Fibroblast of lung (primary cell): ENCODE results near the gene DDRGK1. TPM values are rescaled to one million over a fixed set of nuclear protein-coding genes. Genes with fewer than 3 reads are reported as not detected.
"Not testable (repeated sequence)": the region's sequence is repeated elsewhere in the genome, so short reads cannot be mapped to it uniquely, and the experiment has no call there.

Experiments
- DNase-seq, 2 donors: peaks; one replicate each; pipeline versions ENCODE4 v3.0.0 to v3.0.0-alpha.2; 2010; ENCODE audit warnings: low read depth in 2 of 2
- H2AFZ ChIP-seq: 2 replicates; pipeline ENCODE4 v1.5.1; 2012; ENCODE audit warnings: low read length, control low read depth, inconsistent platforms
- H3K27ac ChIP-seq: 2 replicates; pipeline ENCODE4 v1.5.1; 2011; ENCODE audit warnings: low read length, control low read depth; ENCODE audit not compliant: insufficient read depth
- H3K27me3 ChIP-seq: 2 replicates; pipeline ENCODE4 v1.5.1; 2011; ENCODE audit warnings: mild to moderate bottlenecking, low read length; ENCODE audit not compliant: control insufficient read depth, insufficient read depth
- H3K36me3 ChIP-seq: 2 replicates; pipeline ENCODE4 v1.5.1; 2011; ENCODE audit warnings: low read length; ENCODE audit not compliant: control insufficient read depth, insufficient read depth
- H3K4me1 ChIP-seq: 2 replicates; pipeline ENCODE4 v1.5.1; 2011; ENCODE audit warnings: low read length; ENCODE audit not compliant: control insufficient read depth, insufficient read depth; ENCODE audit errors: extremely low read depth
- H3K4me2 ChIP-seq: 2 replicates; pipeline ENCODE4 v1.5.1; 2011; ENCODE audit warnings: low read length, control low read depth; ENCODE audit not compliant: insufficient read depth; ENCODE audit errors: extremely low read depth
- H3K4me3 ChIP-seq, 4 experiments: fragments of 200-600 bp in 1 of 4; sonication (generic) in 1 of 4; replicated peaks in 1 of 4; 2 replicates each; pipeline ENCODE4 v1.5.1; 2011 to 2016; ENCODE audit warnings: low read length in 4 of 4, low read depth in 3 of 4, mild to moderate bottlenecking in 3 of 4, control low read depth in 2 of 4, inconsistent platforms in 1 of 4, mixed read lengths in 1 of 4; ENCODE audit not compliant: insufficient read depth in 1 of 4; ENCODE audit errors: control extremely low read depth in 1 of 4
- H3K79me2 ChIP-seq: 2 replicates; pipeline ENCODE4 v1.5.1; 2012; ENCODE audit warnings: mild to moderate bottlenecking, low read length, inconsistent platforms; ENCODE audit not compliant: control insufficient read depth, insufficient read depth
- H3K9ac ChIP-seq: 2 replicates; pipeline ENCODE4 v1.5.1; 2011; ENCODE audit warnings: mild to moderate bottlenecking, low read length, control low read depth; ENCODE audit not compliant: insufficient read depth
- H3K9me3 ChIP-seq: 2 replicates; pipeline ENCODE4 v1.5.1; 2012; ENCODE audit warnings: low read depth, low read length; ENCODE audit not compliant: control insufficient read depth, insufficient read depth
- H4K20me1 ChIP-seq: 2 replicates; pipeline ENCODE4 v1.5.1; 2011; ENCODE audit warnings: low read length; ENCODE audit not compliant: control insufficient read depth, insufficient read depth; ENCODE audit errors: extremely low read depth
- EZH2 ChIP-seq: IDR thresholded peaks from 2 replicates; pipeline ENCODE4 v1.5.1; 2012; ENCODE audit warnings: low read length, control low read depth, mild to moderate bottlenecking; ENCODE audit errors: missing control alignments
- polyA plus RNA-seq, 2 donors: library from polyadenylated mRNA; depleted of rRNA in 1 of 2; stranded (reverse) in 1 of 2; unstranded in 1 of 2; fragments of >200 nt; gene quantifications; 2 replicates each; pipeline ENCODE4 v1.2.1, GENCODE V29; 2011 to 2012; ENCODE audit warnings: missing spikeins in 1 of 2
- total RNA-seq: library from RNA; depleted of rRNA; stranded (reverse); fragments of >200 nt; gene quantifications from 2 replicates; pipeline ENCODE4 v1.2.1, GENCODE V29; 2014
- TF ChIP-seq, protein P1 (sequence below), 2 donors: IDR thresholded peaks in 1 of 2; conservative IDR thresholded peaks in 1 of 2; 1 replicate in 1 of 2; 2 replicates in 1 of 2; pipeline ENCODE4 v1.5.1; 2011 to 2012; ENCODE audit warnings: low read length in 2 of 2, control low read depth in 1 of 2, inconsistent platforms in 1 of 2, low read depth in 1 of 2, mild to moderate bottlenecking in 1 of 2

The DDRGK1 gene
- total and polyA plus RNA-seq, 2 donors (not counting 1 experiment from before 2014, with no cell fraction given): 35.5 to 37.5 TPM

DNA sequence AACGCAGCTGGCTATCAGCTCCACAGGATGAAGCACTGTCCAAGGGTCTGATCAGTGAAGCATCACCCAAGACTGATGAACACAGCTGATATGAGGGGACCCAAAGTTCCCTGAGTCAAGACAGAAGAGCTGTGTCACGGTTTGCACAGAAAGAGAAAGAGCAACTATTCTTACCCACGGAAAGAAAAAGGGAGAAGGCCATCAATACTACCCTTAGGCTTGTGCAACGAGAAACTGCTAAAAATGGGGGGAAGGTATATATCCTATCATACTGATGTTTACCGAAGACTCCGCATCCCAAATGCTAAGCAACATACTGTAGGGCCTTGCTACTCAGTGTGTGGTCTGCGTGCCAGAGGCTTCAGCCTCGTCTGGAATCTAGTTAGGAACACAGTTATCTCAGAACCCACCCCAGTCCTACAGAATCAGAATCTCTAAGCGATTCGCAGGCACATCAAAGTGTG is 45.5 kb downstream of the DDRGK1 start:
- Histone ChIP-seq H3K9me3 (no peaks in the 10 kb centered on the region), H3K79me2 (peaks cover 50% of the 10 kb centered on the region), H3K4me3 (peak overlapping the region; percentile 72 to 98 (median 85)), H3K4me2 (peak overlapping the region; percentile 90), H3K27me3 (no peaks in the 10 kb centered on the region), H3K36me3 (no peaks in the 10 kb centered on the region), H4K20me1 (peaks cover 3% of the 10 kb centered on the region), H3K4me1 (peaks cover 2% of the 10 kb centered on the region), H3K27ac (peak overlapping the region; percentile 87), H2AFZ (no peak overlapping the region), H3K9ac (peak overlapping the region; percentile 94)
- peak; percentile 19 to 42 for DNase-seq
- no peak for TF ChIP-seq EZH2
- TF ChIP-seq, protein P1, sequence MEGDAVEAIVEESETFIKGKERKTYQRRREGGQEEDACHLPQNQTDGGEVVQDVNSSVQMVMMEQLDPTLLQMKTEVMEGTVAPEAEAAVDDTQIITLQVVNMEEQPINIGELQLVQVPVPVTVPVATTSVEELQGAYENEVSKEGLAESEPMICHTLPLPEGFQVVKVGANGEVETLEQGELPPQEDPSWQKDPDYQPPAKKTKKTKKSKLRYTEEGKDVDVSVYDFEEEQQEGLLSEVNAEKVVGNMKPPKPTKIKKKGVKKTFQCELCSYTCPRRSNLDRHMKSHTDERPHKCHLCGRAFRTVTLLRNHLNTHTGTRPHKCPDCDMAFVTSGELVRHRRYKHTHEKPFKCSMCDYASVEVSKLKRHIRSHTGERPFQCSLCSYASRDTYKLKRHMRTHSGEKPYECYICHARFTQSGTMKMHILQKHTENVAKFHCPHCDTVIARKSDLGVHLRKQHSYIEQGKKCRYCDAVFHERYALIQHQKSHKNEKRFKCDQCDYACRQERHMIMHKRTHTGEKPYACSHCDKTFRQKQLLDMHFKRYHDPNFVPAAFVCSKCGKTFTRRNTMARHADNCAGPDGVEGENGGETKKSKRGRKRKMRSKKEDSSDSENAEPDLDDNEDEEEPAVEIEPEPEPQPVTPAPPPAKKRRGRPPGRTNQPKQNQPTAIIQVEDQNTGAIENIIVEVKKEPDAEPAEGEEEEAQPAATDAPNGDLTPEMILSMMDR (conservative IDR thresholded peaks at IDR 0.05 in 1 of 2, IDR thresholded peaks at IDR 0.05 in 1 of 2; ENCODE audit: low read depth in 1 of 2, low read length in 2 of 2): no peak

DNA sequence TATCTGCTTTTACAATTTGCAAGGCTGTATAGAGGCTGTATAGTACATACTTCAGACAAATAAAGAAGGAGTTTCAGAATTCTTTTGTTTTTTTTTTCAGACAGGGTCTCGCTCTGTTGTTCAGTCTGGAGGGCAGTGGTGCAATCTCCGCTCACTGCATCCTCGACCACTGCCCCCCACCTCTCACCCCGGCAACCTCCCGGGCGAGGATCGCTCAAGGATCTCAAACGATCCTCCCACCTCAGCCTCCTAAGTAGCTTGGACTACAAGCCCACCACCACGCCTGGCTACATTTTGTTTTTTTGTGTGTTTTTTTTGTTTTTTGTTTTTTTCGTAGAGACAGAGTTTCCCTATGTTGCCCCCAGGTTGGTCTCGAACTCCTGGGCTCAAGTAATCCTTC is 46.7 kb downstream of the DDRGK1 start:
- DNase-seq: no peak
- H3K4me3 ChIP-seq: peak overlapping the region in 2 of 4 experiments; percentile 19 to 93
- TF ChIP-seq, protein P1 (conservative IDR thresholded peaks at IDR 0.05 in 1 of 2, IDR thresholded peaks at IDR 0.05 in 1 of 2; ENCODE audit: low read depth in 1 of 2, low read length in 2 of 2): no peak
- no peak for TF ChIP-seq EZH2

DNA sequence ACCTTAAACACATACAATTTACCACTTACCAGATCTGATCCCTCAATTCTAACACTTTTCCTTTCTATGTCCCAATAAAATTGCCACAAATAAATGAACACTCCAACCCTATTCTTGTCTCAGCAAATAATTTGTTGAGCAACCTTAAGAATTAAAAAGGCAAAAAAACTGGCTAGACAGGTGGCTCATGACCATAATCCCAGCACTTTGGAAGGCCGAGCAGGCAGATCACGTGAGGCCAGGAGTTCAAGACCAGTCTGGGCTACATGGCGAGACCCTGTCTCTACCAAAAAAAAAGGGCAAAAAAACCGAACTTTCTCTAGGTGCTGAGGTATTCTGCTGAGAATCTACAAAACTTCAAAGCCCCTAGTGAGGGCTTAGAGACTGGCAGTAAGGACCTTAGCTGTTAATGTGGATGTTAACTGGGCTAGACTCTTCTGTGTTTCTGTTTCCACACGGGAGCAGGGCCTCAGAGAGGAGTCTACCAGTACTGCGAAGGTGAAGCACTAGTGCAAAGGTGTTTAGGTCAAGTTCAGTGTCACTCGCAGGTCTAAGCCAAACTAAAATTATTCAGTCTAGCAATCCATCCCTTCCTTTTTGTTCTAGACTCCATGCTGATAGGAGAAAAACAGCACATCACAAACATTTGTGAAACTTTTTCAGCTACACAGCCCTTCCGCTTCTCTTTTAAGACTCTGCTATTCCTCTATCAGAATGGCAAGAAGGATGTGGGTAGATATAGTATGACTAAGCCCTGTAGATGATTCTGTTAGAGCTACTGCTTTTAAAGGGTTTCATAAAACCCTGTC is 47.5 kb downstream of the DDRGK1 start:
- TF ChIP-seq, protein P1 (conservative IDR thresholded peaks at IDR 0.05 in 1 of 2, IDR thresholded peaks at IDR 0.05 in 1 of 2; ENCODE audit: low read depth in 1 of 2, low read length in 2 of 2): no peak
- TF ChIP-seq EZH2: no peak
- no peak overlapping the region for H3K27ac ChIP-seq
- H4K20me1 ChIP-seq: peaks cover 3% of the 10 kb centered on the region
- no peak overlapping the region for H3K4me3 ChIP-seq
- H3K27me3 ChIP-seq: no peaks in the 10 kb centered on the region
- peak in 1 of 2 donors; percentile 14 for DNase-seq
- no peak overlapping the region for H3K9ac ChIP-seq
- no peaks in the 10 kb centered on the region for H3K36me3 ChIP-seq
- no peak overlapping the region for H2AFZ ChIP-seq
- H3K9me3 ChIP-seq: no peaks in the 10 kb centered on the region
- H3K79me2 ChIP-seq: peaks cover 68% of the 10 kb centered on the region
- H3K4me1 ChIP-seq: peaks cover 2% of the 10 kb centered on the region
- H3K4me2 ChIP-seq: peak overlapping the region; percentile 15

More for the DNA sequence above, 46.7 kb downstream of the DDRGK1 start:
- peaks cover 61% of the 10 kb centered on the region for H3K79me2 ChIP-seq
- peak overlapping the region; percentile 62 for H3K4me2 ChIP-seq
- H3K9me3 ChIP-seq: no peaks in the 10 kb centered on the region
- H4K20me1 ChIP-seq: peaks cover 3% of the 10 kb centered on the region
- H3K9ac ChIP-seq: no peak overlapping the region
- no peak overlapping the region for H2AFZ ChIP-seq
- no peaks in the 10 kb centered on the region for H3K36me3 ChIP-seq
- H3K27ac ChIP-seq: no peak overlapping the region
- peaks cover 2% of the 10 kb centered on the region for H3K4me1 ChIP-seq
- no peaks in the 10 kb centered on the region for H3K27me3 ChIP-seq

DNA sequence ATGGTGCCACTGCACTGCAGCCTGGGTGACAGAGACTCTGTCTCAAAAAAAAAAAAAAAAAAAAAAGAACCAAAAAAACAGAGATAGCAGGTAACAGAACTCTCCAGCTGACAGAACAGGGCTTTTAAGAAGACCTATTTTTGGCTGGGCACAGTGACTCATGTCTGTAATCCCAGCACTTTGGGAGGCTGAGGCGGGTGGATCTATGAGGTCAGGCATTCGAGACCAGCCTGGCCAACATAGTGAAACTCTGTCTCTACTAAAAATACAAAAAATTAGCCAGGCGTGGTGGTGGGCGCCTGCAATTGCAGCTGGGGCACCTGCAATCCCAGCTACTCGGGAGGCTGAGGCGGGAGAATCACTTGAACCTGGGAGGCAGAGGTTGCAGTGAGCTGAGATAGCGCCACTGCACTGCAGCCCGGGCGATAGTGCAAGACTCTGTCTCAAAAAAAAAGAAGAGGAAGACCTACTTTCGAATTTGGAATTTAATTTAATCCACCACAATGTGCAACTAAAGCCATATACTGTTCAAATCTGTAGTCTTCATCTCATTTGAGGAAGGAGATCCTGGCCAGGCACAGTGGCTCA is 52.3 kb downstream of the DDRGK1 start:
- not testable (repeated sequence) for H3K9me3 ChIP-seq, H3K4me3 ChIP-seq, H3K27me3 ChIP-seq, H3K9ac ChIP-seq, H4K20me1 ChIP-seq, H3K4me1 ChIP-seq, H3K4me2 ChIP-seq, H3K36me3 ChIP-seq, H2AFZ ChIP-seq, H3K27ac ChIP-seq
- peaks cover 72% of the 10 kb centered on the region for H3K79me2 ChIP-seq
- peak in 1 of 2 donors; percentile 30 for DNase-seq
